HepG2 (cell line): ENCODE measurements around the gene ATG2A.

Experiments used
- CTCF ChIP-seq: sonication (generic); formaldehyde crosslinking; IDR thresholded peaks from 2 replicates; pipeline ENCODE4 v1.5.0; 2020; ENCODE audit warnings: mild to moderate bottlenecking, missing genetic modification reagents, moderate library complexity
- MEF2D ChIP-seq: sonication (generic); formaldehyde crosslinking; IDR thresholded peaks from 2 replicates; pipeline ENCODE4 v1.5.1; 2020; ENCODE audit warnings: mild to moderate bottlenecking, missing genetic modification reagents
- POLR2A ChIP-seq, 2 experiments: IDR thresholded peaks; 2 replicates each; pipeline ENCODE4 v1.6.1; 2011; ENCODE audit warnings: low read depth in 2 of 2, low read length in 2 of 2, mild to moderate bottlenecking in 1 of 2, moderate library complexity in 1 of 2; ENCODE audit not compliant: insufficient read depth in 1 of 2
- TF ChIP-seq, protein P1 (sequence below): sonication (generic); formaldehyde crosslinking; IDR thresholded peaks from 2 replicates; pipeline ENCODE4 v1.8.1; 2023; ENCODE audit warnings: missing genetic modification reagents, mild to moderate bottlenecking, borderline replicate concordance

GRCh38 chr11:64870176-64870892 is 46.7 kb downstream of the ATG2A start:
- TF ChIP-seq, protein P1, sequence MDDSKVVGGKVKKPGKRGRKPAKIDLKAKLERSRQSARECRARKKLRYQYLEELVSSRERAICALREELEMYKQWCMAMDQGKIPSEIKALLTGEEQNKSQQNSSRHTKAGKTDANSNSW (CRISPR knock-in tag), result no peak
- TF ChIP-seq CTCF, result peak; percentile 36
- no peak for TF ChIP-seq MEF2D (CRISPR knock-in tag)
- no peak for TF ChIP-seq POLR2A (IDR thresholded peaks at IDR 0.05; ENCODE audit: insufficient read depth in 1 of 2, low read depth in 2 of 2, low read length in 2 of 2)
